Omental fat pad (tissue), 4 donors: Measurements from ENCODE around the gene MYL9. TPM values are rescaled to one million over a fixed set of nuclear protein-coding genes. Genes with fewer than 3 reads are reported as not detected.
A peak's percentile ranks its signal among the peaks of the same experiment; 100 is the strongest.

Source experiments
- ATAC-seq: fragments of 150-250 bp; one replicate; pipeline ENCODE4 v1.9.1; 2016; ENCODE audit warnings: mild to moderate bottlenecking, moderate library complexity; ENCODE audit not compliant: low FRiP score
- DNase-seq: peaks from one replicate; pipeline ENCODE4 v3.0.0-alpha.2; 2019; ENCODE audit warnings: low spot score
- CTCF ChIP-seq, 3 donors: fragments of 450-650 bp; IDR thresholded peaks; one replicate each; pipeline ENCODE4 v1.5.1; 2016 to 2017; ENCODE audit warnings: antibody characterized with exemption in 3 of 3, mild to moderate bottlenecking in 3 of 3, moderate library complexity in 2 of 3
- total RNA-seq, 4 donors: library from RNA; depleted of rRNA; stranded (reverse); fragments of >200 nt; gene quantifications; one replicate each; pipeline ENCODE4 v1.1.0, GENCODE V29; 2016

Gene MYL9
- total RNA-seq = 100 to 1,000 TPM in 2 of 4 donors, 10 to 100 TPM in 2; 57.0 to 145 (median 102) TPM

- no peak for TF ChIP-seq CTCF (IDR thresholded peaks at IDR 0.05)
- DNase-seq (peak; percentile 67), ATAC-seq (peak; percentile 85)
Measured at GRCh38 chr20:36541227-36541767, at the start of gene MYL9. TSS of gene MYL9 (plus strand) at chr20:36541519. CDS start at chr20:36544885, 3,366 bp downstream.

DNA sequence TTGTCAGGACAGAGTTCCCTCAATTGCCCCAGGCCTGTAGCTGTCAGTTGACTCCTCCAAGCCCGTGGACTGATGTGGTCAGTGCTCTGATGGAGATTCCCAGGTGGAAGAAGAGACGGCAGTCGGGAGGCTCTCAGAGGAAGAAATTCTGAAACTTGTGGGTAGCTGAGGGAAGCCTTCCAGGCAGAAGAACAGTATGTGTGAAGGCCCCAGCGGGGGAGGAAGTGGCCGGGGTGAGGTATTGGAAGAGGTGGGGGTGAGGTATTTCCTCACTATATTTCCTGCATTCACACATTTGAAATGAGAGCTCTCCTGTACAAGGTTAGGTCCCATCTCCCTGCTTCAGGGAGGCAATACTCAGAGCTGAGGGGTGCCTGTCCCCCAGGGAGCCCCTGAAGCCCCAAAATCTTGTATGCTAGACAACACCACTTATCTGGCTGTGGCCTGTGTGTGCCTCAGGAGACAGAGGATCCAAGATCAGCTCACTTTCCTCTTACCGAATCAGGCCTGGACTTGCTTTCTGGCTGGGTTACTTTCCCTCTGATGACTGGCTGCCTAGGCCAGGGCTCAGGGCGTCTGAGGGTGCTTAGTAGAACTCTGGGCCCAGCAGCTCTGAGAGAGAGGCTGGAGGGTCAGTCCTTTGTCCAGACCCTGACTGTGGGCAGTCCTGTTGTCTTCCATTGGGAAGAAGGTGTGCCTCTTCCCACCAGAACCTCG is 49.3 kb upstream of the MYL9 start:
- ATAC-seq (peak; percentile 53), DNase-seq (no peak)
- TF ChIP-seq CTCF (IDR thresholded peaks at IDR 0.05) = no peak

DNA sequence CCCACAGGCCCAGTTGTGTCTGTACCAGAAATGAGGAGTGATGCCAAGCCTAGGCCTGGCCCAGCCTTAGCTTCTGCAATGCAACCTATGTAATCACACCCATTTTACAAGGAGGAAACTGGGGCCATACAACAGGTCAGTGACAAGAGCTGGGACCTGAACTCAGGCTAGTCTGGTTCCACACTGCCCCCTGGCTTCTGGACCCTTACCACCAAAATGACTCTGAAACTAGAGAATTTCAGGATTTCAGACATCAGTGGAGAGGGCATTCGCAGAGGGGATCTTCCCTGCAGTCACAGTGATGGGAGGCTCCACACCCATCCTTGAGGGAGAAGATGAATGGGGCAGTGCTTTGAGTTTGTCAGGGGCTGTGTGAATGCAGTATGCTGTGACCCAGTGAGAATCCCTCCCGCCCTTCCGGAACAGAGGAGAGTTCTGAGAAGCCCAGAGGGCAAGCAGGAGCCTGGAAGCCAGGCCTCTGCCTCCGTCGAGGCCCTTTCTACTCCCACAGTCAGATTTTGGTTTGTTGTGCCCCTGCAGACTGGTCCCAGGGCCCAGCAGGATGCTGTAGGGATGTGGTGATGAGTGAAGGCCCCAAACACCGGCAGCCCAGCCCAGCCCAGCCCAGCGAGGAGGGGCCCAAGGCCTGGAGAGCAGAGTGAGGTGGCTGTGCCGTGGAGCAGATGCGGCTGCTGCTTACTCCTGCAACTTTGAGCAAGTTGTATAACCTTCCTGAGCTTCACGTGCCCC is 48.1 kb upstream of the MYL9 start:
- TF ChIP-seq CTCF (IDR thresholded peaks at IDR 0.05) = no peak
- DNase-seq = no peak

GRCh38 chr20:36493801-36494114 is 47.6 kb upstream of the MYL9 start:
- no peak for TF ChIP-seq CTCF (IDR thresholded peaks at IDR 0.05)
- ATAC-seq (no peak), DNase-seq (no peak)

More for the DNA sequence above, 48.1 kb upstream of the MYL9 start:
- ATAC-seq = no peak

DNA sequence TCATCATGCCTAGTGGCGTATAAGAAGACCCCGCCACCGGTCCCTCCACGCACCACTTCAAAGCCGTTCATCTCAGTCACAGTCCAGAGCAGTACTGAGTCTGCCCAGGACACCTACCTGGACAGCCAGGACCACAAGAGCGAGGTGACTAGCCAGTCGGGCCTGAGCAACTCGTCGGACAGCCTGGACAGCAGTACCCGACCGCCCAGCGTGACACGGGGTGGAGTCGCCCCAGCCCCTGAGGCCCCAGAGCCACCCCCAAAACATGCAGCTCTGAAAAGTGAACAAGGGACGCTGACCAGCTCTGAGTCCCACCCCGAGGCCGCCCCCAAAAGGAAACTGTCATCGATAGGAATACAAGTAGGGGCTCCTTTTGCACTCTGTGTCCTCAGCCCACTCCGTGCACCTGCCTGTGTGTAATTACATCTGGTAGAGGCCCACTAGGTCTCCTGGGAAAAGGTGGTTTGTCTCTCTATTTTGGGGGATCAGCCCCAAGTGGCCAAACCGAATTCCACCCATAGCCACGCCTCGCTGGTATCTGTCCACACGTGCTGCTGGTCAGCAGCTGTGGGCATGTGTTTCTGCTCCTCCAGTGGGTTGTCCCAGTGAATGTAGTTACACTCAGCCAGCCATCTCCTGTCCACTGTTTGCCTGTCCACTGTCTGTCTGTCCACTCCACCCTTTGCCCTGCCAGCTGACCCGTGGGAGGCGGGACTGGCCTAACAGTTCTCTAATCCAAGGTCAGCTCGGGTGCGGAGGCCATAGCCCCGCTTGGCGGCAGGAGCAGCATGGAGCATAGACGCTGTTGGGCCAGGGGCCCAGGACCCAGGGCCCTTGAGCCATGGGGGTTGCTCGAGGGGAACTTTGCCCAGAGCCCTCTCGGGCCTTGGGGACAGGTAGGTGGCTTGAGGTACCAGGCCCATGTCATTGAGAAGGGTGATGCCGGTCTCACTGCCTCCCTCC is 44.3 kb upstream of the MYL9 start:
- DNase-seq (no peak), ATAC-seq (no peak)
- no peak for TF ChIP-seq CTCF (IDR thresholded peaks at IDR 0.05)

DNA sequence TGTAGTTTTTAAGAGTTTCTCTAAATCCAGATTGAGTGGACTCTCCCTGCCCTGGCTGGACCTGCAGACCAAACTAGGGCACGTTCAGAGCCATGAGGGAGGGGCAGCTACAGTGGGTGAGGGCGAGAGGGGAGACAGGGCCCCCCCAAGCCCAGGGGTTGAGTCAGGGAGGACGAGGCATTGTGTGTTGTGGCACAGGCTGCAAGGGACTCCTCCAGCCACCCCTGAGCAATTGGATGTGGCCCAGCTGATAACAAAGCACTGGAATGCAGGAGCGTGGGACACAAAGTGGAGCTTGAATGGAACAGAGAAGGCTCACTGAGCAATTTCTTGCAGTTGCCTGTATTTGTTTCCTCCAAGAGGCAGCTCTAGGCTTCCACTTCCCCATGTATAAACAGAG is 43.5 kb upstream of the MYL9 start:
- DNase-seq (no peak), ATAC-seq (no peak)
- TF ChIP-seq CTCF (IDR thresholded peaks at IDR 0.05) = no peak
